Body of pancreas (tissue), 4 donors: ENCODE measurements around the gene CAMK2B.

Source experiments
- POLR2A ChIP-seq, 3 donors: fragments of 450-650 bp; IDR thresholded peaks; one replicate each; pipeline ENCODE4 v1.6.1; 2016; ENCODE audit warnings: antibody characterized with exemption in 3 of 3, mild to moderate bottlenecking in 2 of 3
- TF ChIP-seq, protein P1 (sequence below), 7 experiments: fragments of 450-650 bp in 4 of 7; fragments of 200-600 bp in 3 of 7; sonication (generic) in 3 of 7; IDR thresholded peaks; one replicate each; pipeline ENCODE4 v1.5.1; 2016 to 2019; ENCODE audit warnings: antibody characterized with exemption in 7 of 7

DNA sequence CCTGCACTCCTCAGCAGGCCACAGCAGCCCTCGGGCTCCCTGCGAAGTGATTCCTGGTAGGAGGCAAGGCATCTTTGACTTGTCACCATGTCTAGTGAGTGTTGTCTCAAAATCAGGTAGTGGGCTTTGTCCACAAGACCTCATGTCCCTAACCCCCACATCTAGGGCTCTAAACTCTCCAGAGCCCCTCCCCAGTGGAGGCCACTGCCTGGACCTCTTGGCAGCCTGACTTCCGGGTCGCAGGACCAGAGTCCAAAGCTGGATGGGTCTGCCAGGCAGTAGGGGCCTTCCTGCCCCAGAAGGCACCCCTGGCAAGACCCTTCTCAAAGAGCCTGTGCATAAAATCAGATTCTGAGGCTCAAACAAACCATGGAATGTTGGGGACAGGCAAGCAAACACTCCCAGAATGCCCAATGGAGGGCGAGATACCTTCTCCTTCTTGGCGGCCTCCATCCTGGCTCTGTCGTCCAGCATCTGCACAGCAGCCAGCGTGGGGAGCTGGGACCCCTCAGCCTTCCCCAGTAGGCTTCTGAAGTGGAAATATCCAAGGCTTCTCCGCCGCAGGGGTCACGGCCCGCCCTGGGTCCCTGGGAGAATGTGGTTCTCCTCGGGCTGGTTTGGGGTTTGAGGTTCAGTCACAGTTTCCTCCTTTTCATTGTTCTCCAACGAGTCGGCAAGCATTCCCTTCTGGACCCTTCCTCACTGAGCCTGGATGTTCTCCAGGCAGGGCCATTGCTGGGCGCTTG is 136.7 kb downstream of the CAMK2B start:
- TF ChIP-seq, protein P1, sequence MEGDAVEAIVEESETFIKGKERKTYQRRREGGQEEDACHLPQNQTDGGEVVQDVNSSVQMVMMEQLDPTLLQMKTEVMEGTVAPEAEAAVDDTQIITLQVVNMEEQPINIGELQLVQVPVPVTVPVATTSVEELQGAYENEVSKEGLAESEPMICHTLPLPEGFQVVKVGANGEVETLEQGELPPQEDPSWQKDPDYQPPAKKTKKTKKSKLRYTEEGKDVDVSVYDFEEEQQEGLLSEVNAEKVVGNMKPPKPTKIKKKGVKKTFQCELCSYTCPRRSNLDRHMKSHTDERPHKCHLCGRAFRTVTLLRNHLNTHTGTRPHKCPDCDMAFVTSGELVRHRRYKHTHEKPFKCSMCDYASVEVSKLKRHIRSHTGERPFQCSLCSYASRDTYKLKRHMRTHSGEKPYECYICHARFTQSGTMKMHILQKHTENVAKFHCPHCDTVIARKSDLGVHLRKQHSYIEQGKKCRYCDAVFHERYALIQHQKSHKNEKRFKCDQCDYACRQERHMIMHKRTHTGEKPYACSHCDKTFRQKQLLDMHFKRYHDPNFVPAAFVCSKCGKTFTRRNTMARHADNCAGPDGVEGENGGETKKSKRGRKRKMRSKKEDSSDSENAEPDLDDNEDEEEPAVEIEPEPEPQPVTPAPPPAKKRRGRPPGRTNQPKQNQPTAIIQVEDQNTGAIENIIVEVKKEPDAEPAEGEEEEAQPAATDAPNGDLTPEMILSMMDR (IDR thresholded peaks at IDR 0.05) = no peak
- no peak for TF ChIP-seq POLR2A (IDR thresholded peaks at IDR 0.05)
